Hepatocyte (in vitro differentiated cells): ENCODE measurements around the gene KCNE3.

Experiments
- CTCF ChIP-seq: fragments of 200-600 bp; sonication (generic); IDR thresholded peaks from 2 replicates; pipeline ENCODE4 v1.5.1; 2016; ENCODE audit warnings: antibody characterized with exemption, mild to moderate bottlenecking; ENCODE audit not compliant: poor library complexity
- EZH2 ChIP-seq: fragments of 200-600 bp; sonication (generic); IDR thresholded peaks from 2 replicates; pipeline ENCODE4 v1.6.1; 2016; ENCODE audit warnings: antibody characterized with exemption, mild to moderate bottlenecking, borderline replicate concordance
- EZH2phosphoT487 ChIP-seq: fragments of 200-600 bp; sonication (generic); IDR thresholded peaks from one replicate; pipeline ENCODE4 v1.6.1; 2018; ENCODE audit warnings: antibody characterized with exemption, mild to moderate bottlenecking, low read depth, moderate library complexity; ENCODE audit not compliant: unreplicated experiment, severe bottlenecking

- TF ChIP-seq CTCF (no peak), EZH2 (no peak), EZH2phosphoT487 (no peak)
Measured at GRCh38 chr11:74468936-74469335, 1.6 kb upstream of the KCNE3 start.
